GM21526 (cell line): Measurements from ENCODE around the gene XKRX.

Experiments used
- ATAC-seq: cut with Tn5 transposase; IDR thresholded peaks from one replicate; pipeline ENCODE4 v1.9.1; 2021; ENCODE audit warnings: moderate library complexity; ENCODE audit not compliant: unreplicated experiment, low FRiP score

The XKRX gene

GRCh38 chrX:100928660-100929613 is at the start of gene XKRX:
Gene XKRX, minus strand, starts transcription at chrX:100928917. Its CDS starts 613 bp downstream, at chrX:100928304.
- peak; percentile 70 for ATAC-seq

GRCh38 chrX:100976211-100976610 is 47.5 kb upstream of the XKRX start:
- ATAC-seq: no peak

GRCh38 chrX:100975212-100975611 is 46.5 kb upstream of the XKRX start:
- no peak for ATAC-seq

- no peak for ATAC-seq
These were observed 44.7 kb upstream of the XKRX start for GRCh38 chrX:100973411-100973810.

- no peak for ATAC-seq
These were observed 41.2 kb upstream of the XKRX start for GRCh38 chrX:100969936-100970335.

GRCh38 chrX:100969408-100969807 is 40.7 kb upstream of the XKRX start, which contains the start of gene ARL13A:
Gene ARL13A, plus strand, starts transcription at chrX:100969708. Its CDS starts 3,982 bp downstream, at chrX:100973690.
- ATAC-seq: no peak

GRCh38 chrX:100964362-100964761 is 35.6 kb upstream of the XKRX start:
- no peak for ATAC-seq

GRCh38 chrX:100962811-100963210 is 34.1 kb upstream of the XKRX start:
- no peak for ATAC-seq

- no peak for ATAC-seq
These were observed 19.8 kb upstream of the XKRX start for GRCh38 chrX:100948557-100948956.

- no peak for ATAC-seq
These were observed 17.7 kb upstream of the XKRX start for GRCh38 chrX:100946299-100946927.

- no peak for ATAC-seq
These were observed 15.9 kb upstream of the XKRX start for GRCh38 chrX:100944601-100945000.

GRCh38 chrX:100939333-100939732 is 10.6 kb upstream of the XKRX start:
- no peak for ATAC-seq

GRCh38 chrX:100935767-100936166 is 7.0 kb upstream of the XKRX start:
- no peak for ATAC-seq

GRCh38 chrX:100931925-100932285 is 3.2 kb upstream of the XKRX start:
- peak; percentile 20 for ATAC-seq

GRCh38 chrX:100931218-100931924 is 2.7 kb upstream of the XKRX start:
- peak; percentile 71 for ATAC-seq

GRCh38 chrX:100926453-100926852 is 2.3 kb downstream of the XKRX start:
- ATAC-seq: no peak

GRCh38 chrX:100924375-100924774 is 4.3 kb downstream of the XKRX start:
- no peak for ATAC-seq

- ATAC-seq: no peak
These were observed 13.2 kb downstream of the XKRX start for GRCh38 chrX:100915562-100915961.

- ATAC-seq: no peak
These were observed 15.6 kb downstream of the XKRX start for GRCh38 chrX:100913111-100913510.

- ATAC-seq: no peak
These were observed 17.0 kb downstream of the XKRX start for GRCh38 chrX:100911731-100912130.

- ATAC-seq: no peak
These were observed 23.1 kb downstream of the XKRX start for GRCh38 chrX:100905620-100906019.
